Colonic mucosa (tissue), 4 donors: ENCODE results near the gene AOPEP. TPM values are rescaled to one million over a fixed set of nuclear protein-coding genes. Genes with fewer than 3 reads are reported as not detected.

Source experiments
- DNase-seq: peaks from one replicate; pipeline ENCODE4 v3.0.0-alpha.2; 2020
- H3K27ac ChIP-seq: fragments of 200-600 bp; one replicate; pipeline ENCODE4 v1.8.0; 2021
- H3K27me3 ChIP-seq: fragments of 200-600 bp; one replicate; pipeline ENCODE4 v1.8.0; 2021
- H3K36me3 ChIP-seq: fragments of 200-600 bp; one replicate; pipeline ENCODE4 v1.8.0; 2021
- H3K4me1 ChIP-seq: fragments of 200-600 bp; one replicate; pipeline ENCODE4 v1.8.0; 2021; ENCODE audit warnings: mild to moderate bottlenecking
- H3K4me3 ChIP-seq: fragments of 200-600 bp; one replicate; pipeline ENCODE4 v1.8.0; 2021
- H3K9ac ChIP-seq, 2 donors: one replicate each; pipeline ENCODE4 v1.7.0; 2013; ENCODE audit warnings: control low read depth in 2 of 2, low read depth in 2 of 2, low read length in 2 of 2
- H3K9me3 ChIP-seq: fragments of 200-600 bp; one replicate; pipeline ENCODE4 v1.8.0; 2021
- intact Hi-C: fragments of 100-400 bp; cut with DNase I; formaldehyde crosslinking; loops from one replicate; pipeline ENCODE4 v1.14.1; 2022
- total RNA-seq, 2 donors: library from RNA; stranded (reverse); fragmentation: NEBNext Ultra II Directional in 1 of 2; extraction: Animal tissue kit (Norgen Biotek cat#: 25700) in 1 of 2; gene quantifications; one replicate each; pipeline ENCODE4 v1.2.1, GENCODE V29; 2021
- TF ChIP-seq, protein P1 (sequence below): fragments of 200-600 bp; IDR thresholded peaks from one replicate; pipeline ENCODE4 v1.8.0; 2022; ENCODE audit warnings: antibody characterized with exemption, mild to moderate bottlenecking
- donor health status: healthy.
- donor health status: DM: no; HTN: no; CAD: no.
- donor health status: DM: no; HTN: no; CAD: no.

The AOPEP gene
- total RNA-seq, 2 donors from 2014 or later, result 38.4 to 43.2 TPM

GRCh38 chr9:95080961-95081647 lies 354.6 kb downstream of the AOPEP start:
- Histone ChIP-seq H3K4me3 (no peak overlapping the region), H3K9me3 (no peaks in the 10 kb centered on the region), H3K4me1 (peaks cover 11% of the 10 kb centered on the region), H3K9ac (no peak overlapping the region), H3K27me3 (no peaks in the 10 kb centered on the region), H3K27ac (no peak overlapping the region), H3K36me3 (peaks cover 4% of the 10 kb centered on the region)
- TF ChIP-seq, protein P1, sequence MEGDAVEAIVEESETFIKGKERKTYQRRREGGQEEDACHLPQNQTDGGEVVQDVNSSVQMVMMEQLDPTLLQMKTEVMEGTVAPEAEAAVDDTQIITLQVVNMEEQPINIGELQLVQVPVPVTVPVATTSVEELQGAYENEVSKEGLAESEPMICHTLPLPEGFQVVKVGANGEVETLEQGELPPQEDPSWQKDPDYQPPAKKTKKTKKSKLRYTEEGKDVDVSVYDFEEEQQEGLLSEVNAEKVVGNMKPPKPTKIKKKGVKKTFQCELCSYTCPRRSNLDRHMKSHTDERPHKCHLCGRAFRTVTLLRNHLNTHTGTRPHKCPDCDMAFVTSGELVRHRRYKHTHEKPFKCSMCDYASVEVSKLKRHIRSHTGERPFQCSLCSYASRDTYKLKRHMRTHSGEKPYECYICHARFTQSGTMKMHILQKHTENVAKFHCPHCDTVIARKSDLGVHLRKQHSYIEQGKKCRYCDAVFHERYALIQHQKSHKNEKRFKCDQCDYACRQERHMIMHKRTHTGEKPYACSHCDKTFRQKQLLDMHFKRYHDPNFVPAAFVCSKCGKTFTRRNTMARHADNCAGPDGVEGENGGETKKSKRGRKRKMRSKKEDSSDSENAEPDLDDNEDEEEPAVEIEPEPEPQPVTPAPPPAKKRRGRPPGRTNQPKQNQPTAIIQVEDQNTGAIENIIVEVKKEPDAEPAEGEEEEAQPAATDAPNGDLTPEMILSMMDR, result no peak
- no peak for DNase-seq
- intact Hi-C loops, result no loop called here

- Histone ChIP-seq H3K36me3 (peaks cover 4% of the 10 kb centered on the region), H3K27ac (no peak overlapping the region), H3K9ac (no peak overlapping the region), H3K9me3 (no peaks in the 10 kb centered on the region), H3K4me3 (no peak overlapping the region), H3K27me3 (no peaks in the 10 kb centered on the region), H3K4me1 (peaks cover 4% of the 10 kb centered on the region)
- intact Hi-C loops, result no loop called here
- DNase-seq, result no peak
- TF ChIP-seq, protein P1, result no peak
Observed at GRCh38 chr9:95081998-95082397, 355.5 kb downstream of the AOPEP start.

DNA sequence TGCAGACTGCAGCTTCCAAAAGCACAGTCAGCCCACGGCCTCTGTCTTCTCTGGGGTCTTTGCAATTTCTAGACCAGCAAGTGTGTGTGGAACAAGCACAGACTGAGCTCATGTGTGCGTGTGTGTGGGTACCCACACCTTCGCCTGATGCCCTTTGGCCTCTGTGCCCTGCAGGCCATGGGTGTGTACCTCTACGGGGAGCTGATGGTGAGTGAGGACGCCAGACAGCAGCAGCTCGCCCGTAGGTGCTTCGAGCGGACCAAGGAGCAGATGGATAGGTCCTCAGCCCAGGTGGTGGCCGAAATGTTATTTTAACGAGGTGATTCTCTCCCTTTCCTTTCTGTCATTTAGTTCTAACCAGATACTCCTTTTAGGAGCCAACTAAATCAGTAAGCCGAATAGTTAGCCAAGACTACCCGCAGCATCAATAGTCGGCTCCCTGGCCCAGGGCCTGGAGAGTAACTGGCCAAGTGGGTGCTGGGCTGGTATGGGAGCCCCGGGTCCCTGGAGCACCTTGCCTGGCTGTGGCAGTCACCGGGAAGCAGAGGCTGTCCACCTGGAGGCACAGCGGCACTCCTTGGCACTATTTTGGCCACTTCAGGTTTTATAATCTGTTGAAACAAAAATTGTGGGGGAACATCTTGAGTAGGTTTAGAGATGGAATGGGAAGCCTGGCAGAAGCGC lies 356.0 kb downstream of the AOPEP start:
- TF ChIP-seq, protein P1, result no peak
- Histone ChIP-seq H3K36me3 (peaks cover 4% of the 10 kb centered on the region), H3K9me3 (no peaks in the 10 kb centered on the region), H3K4me3 (no peak overlapping the region), H3K4me1 (no peaks in the 10 kb centered on the region), H3K27me3 (no peaks in the 10 kb centered on the region), H3K9ac (no peak overlapping the region), H3K27ac (no peak overlapping the region)
- intact Hi-C loops, result no loop called here
- DNase-seq, result no peak

GRCh38 chr9:95083086-95083768 lies 356.7 kb downstream of the AOPEP start:
- TF ChIP-seq, protein P1, result no peak
- no peak overlapping the region for H3K4me3 ChIP-seq
- H3K9ac ChIP-seq, result no peak overlapping the region
- no peak for DNase-seq
- H3K4me1 ChIP-seq, result no peaks in the 10 kb centered on the region
- H3K36me3 ChIP-seq, result peaks cover 4% of the 10 kb centered on the region
- H3K27me3 ChIP-seq, result no peaks in the 10 kb centered on the region
- intact Hi-C loops, result no loop called here
- H3K9me3 ChIP-seq, result no peaks in the 10 kb centered on the region
- no peak overlapping the region for H3K27ac ChIP-seq

GRCh38 chr9:95084254-95084934 lies 357.9 kb downstream of the AOPEP start:
- DNase-seq, result no peak
- H3K9ac ChIP-seq, result no peak overlapping the region
- H3K36me3 ChIP-seq, result peaks cover 4% of the 10 kb centered on the region
- TF ChIP-seq, protein P1, result no peak
- no peaks in the 10 kb centered on the region for H3K27me3 ChIP-seq
- H3K4me3 ChIP-seq, result no peak overlapping the region
- H3K4me1 ChIP-seq, result no peaks in the 10 kb centered on the region
- H3K9me3 ChIP-seq, result no peaks in the 10 kb centered on the region
- H3K27ac ChIP-seq, result no peak overlapping the region
- intact Hi-C loops, result no loop called here
